Right atrium auricular region (tissue), 2 donors: Measurements from ENCODE around the gene RARG. TPM values are rescaled to one million over a fixed set of nuclear protein-coding genes. Genes with fewer than 3 reads are reported as not detected.

Source experiments
- DNase-seq: peaks from one replicate; pipeline ENCODE4 v3.0.0-alpha.2; 2019; ENCODE audit warnings: low spot score
- H3K27ac ChIP-seq, 2 donors: fragments of 200-600 bp; sonication (generic); 1 replicate in 1 of 2; 2 replicates in 1 of 2; pipeline ENCODE4 v1.5.1; 2016 to 2019
- H3K27me3 ChIP-seq, 2 donors: fragments of 200-600 bp; sonication (generic); one replicate each; pipeline versions ENCODE4 v1.5.1 to v1.6.0; 2017 to 2019
- H3K36me3 ChIP-seq: fragments of 200-600 bp; sonication (generic); one replicate; pipeline ENCODE4 v1.5.1; 2016
- H3K4me1 ChIP-seq, 2 donors: fragments of 200-600 bp; sonication (generic); one replicate each; pipeline versions ENCODE4 v1.5.1 to v1.6.0; 2017 to 2019
- H3K4me3 ChIP-seq, 2 donors: fragments of 200-600 bp; sonication (generic); 1 replicate in 1 of 2; 2 replicates in 1 of 2; pipeline ENCODE4 v1.5.1; 2017 to 2019; ENCODE audit warnings: mild to moderate bottlenecking in 1 of 2, moderate library complexity in 1 of 2
- H3K9me3 ChIP-seq, 2 donors: fragments of 200-600 bp; sonication (generic); one replicate each; pipeline ENCODE4 v1.5.1; 2019
- CTCF ChIP-seq, 2 donors: fragments of 200-600 bp; sonication (generic); IDR thresholded peaks; one replicate each; pipeline ENCODE4 v1.5.1; 2019; ENCODE audit warnings: antibody characterized with exemption in 2 of 2
- total RNA-seq, 2 donors: library from RNA; depleted of rRNA; stranded (reverse); fragments of >200 nt; gene quantifications; one replicate each; pipeline ENCODE4 v1.1.0, GENCODE V29; 2016

The RARG gene
- total RNA-seq, 2 donors from 2014 or later = 14.8 to 15.0 TPM

- no peak for DNase-seq
Observed at GRCh38 chr12:53233671-53234121, 1.7 kb upstream of the RARG start.

GRCh38 chr12:53232646-53233461 lies 845 bp upstream of the RARG start:
- Histone ChIP-seq H3K4me1 (peaks cover 0 to 44% of the 10 kb centered on the region in 2 donors), H3K4me3 (peak overlapping the region; percentile 43 to 73), H3K27me3 (no peaks in the 10 kb centered on the region), H3K9me3 (no peaks in the 10 kb centered on the region), H3K36me3 (no peaks in the 10 kb centered on the region), H3K27ac (peak overlapping the region; percentile 75 to 79)
- TF ChIP-seq CTCF (IDR thresholded peaks at IDR 0.05) = no peak
- DNase-seq = no peak

More at GRCh38 chr12:53233671-53234121, 1.7 kb upstream of the RARG start:
- no peak for TF ChIP-seq CTCF (IDR thresholded peaks at IDR 0.05)
- peaks cover 0 to 44% of the 10 kb centered on the region in 2 donors for H3K4me1 ChIP-seq
- H3K27me3 ChIP-seq = no peaks in the 10 kb centered on the region
- H3K27ac ChIP-seq = peak overlapping the region; percentile 75 to 79
- H3K36me3 ChIP-seq = no peaks in the 10 kb centered on the region
- H3K4me3 ChIP-seq = no peak overlapping the region
- no peaks in the 10 kb centered on the region for H3K9me3 ChIP-seq

- no peaks in the 10 kb centered on the region for H3K36me3 ChIP-seq
- no peak for DNase-seq
- H3K9me3 ChIP-seq = no peaks in the 10 kb centered on the region
- H3K4me3 ChIP-seq = peak overlapping the region; percentile 43 to 73
- H3K27ac ChIP-seq = peak overlapping the region; percentile 75 to 79
- peaks cover 0 to 44% of the 10 kb centered on the region in 2 donors for H3K4me1 ChIP-seq
- H3K27me3 ChIP-seq = no peaks in the 10 kb centered on the region
- TF ChIP-seq CTCF (IDR thresholded peaks at IDR 0.05) = no peak
Observed at GRCh38 chr12:53231671-53231920, 413 bp downstream of the RARG start.

- no peak for DNase-seq
- Histone ChIP-seq H3K4me3 (no peak overlapping the region), H3K4me1 (peaks cover 0 to 44% of the 10 kb centered on the region in 2 donors), H3K36me3 (no peaks in the 10 kb centered on the region), H3K9me3 (no peaks in the 10 kb centered on the region), H3K27me3 (no peaks in the 10 kb centered on the region), H3K27ac (no peak overlapping the region)
- no peak for TF ChIP-seq CTCF (IDR thresholded peaks at IDR 0.05)
Observed at GRCh38 chr12:53230108-53230845, 1.7 kb downstream of the RARG start.

GRCh38 chr12:53229454-53229853 lies 2.6 kb downstream of the RARG start:
- no peak for TF ChIP-seq CTCF (IDR thresholded peaks at IDR 0.05)
- Histone ChIP-seq H3K4me1 (peaks cover 0 to 48% of the 10 kb centered on the region in 2 donors), H3K27ac (no peak overlapping the region)

More at GRCh38 chr12:53229454-53229853, 2.6 kb downstream of the RARG start:
- H3K9me3 ChIP-seq = no peaks in the 10 kb centered on the region
- H3K4me3 ChIP-seq = no peak overlapping the region
- no peaks in the 10 kb centered on the region for H3K27me3 ChIP-seq
- no peaks in the 10 kb centered on the region for H3K36me3 ChIP-seq
- no peak for DNase-seq
